ENCODE data around the gene KRT15. TPM values are rescaled to one million over a fixed set of nuclear protein-coding genes. Genes with fewer than 3 reads are reported as not detected.
"Not testable (repeated sequence)": the region's sequence is repeated elsewhere in the genome, so short reads cannot be mapped to it uniquely, and the experiment has no call there.

The KRT15 gene
- total RNA-seq, 2 donors from 2014 or later = not detected

DNA sequence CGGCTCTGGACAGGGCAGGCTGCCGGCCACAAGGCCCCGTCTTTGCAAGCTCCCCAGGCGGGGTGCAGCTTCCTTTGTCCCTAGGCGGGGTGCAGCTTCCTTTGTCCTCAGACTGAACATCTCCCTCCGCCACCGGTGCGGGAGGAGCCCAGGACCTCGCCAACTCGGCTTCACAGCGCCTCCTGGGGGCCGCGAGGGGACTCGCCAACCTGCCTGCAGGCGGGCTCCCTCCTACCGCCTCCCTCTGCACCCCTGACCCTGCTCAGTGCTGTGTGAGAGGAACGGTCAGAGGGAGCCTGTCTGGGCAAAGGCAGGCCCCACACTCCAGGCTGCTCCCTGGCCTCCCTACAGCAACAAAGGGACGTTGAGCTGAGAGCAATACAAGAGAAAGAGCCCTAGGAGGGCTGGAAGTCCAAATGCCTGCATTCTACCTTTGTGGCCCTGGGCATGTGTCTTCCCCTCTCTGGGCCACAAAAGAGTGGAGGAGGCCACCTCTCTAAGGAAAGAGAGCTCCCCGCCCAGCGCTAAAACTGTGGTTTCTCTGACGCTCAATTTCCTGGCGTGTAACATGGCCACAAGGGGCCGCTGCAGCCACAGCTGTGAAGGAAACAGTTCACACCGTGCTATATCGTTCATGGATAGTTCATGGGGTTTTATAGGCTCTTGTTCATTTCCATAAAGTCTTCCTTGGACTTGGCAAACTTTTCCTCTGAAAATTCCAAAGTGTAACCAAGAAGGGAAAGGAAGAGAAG lies 30.3 kb upstream of the KRT15 start:
- H3K27ac Mint-ChIP-seq = peak overlapping the region; percentile 71
- peak overlapping the region; percentile 68 for H3K4me3 Mint-ChIP-seq
- peaks cover 15% of the 10 kb centered on the region for H3K4me1 Mint-ChIP-seq
- ATAC-seq (replicated peaks) = peak; percentile 73
- H3K27me3 Mint-ChIP-seq = peaks cover 14% of the 10 kb centered on the region
- peaks cover 6% of the 10 kb centered on the region for H3K36me3 Mint-ChIP-seq (ENCODE audit: low read depth)
- no peaks in the 10 kb centered on the region for H3K9me3 Mint-ChIP-seq

DNA sequence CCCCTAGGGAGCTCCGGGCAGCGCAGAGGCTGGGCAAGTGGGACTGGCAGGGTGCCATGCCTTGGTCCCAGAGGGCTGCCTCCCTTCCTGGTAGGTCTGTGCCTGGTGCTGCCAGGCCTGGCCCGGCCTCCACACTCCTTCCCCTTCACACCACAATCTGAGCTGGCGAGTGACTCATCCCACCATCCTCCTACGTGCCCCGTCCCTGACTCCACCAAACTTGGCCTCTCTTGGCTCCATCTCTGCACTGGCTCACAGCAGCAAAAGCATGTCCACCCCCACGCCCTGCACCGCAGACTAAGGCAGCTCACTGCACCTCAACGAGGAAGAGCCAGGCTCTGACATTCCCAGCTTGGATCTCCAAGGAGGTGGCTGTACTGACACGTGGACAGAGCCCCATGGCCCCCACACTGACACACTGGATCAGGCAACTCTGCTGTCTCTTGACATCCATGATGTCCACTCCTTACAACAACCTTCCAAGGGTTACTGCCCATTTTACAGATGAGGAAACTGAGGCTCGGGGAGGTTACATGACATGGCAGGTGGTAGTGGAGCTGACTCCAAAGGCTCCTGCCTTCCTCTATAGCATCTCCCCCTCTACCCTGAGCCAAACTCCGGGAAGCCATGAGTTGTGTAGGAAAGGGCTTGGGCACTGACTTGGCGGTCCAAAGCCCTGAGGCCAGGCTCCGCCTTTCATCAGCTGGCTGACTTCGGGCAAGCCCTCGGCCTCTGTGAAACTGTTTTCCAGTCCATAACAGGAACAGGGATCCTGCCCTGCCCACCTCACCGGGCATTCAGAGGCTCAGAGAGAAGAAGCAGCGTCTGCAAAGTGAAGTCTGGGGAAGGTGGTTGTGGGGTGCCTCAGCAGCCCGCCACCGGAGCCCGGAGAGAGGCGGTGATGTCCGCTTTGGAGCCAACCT lies 29.5 kb upstream of the KRT15 start:
- H3K27me3 Mint-ChIP-seq = peaks cover 8% of the 10 kb centered on the region

DNA sequence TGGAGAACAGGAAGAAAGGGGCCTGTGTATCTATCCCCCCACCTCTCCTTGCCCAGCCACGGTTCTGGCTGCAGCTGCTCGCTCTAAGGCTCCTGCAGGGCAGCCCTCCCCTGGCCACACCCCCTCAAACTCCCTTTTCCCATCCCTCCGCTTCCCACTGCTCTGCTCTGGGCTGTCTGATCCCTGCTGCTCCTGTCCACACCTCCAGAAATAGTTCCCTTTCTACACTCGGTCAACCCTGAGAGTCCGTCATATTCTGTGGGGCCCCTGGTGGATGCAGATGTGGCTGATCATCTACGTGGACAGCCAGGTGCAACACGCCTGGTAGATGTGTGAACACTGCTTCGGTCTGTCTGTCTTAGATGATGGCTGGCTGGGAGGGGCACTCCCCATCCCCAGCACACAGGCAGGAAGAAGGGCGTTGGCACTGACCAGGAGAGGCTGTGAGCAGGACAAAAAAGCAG lies 28.7 kb upstream of the KRT15 start:
- Mint-ChIP-seq H3K27ac (peak overlapping the region; percentile 68), H3K36me3 (ENCODE audit: low read depth) (peaks cover 6% of the 10 kb centered on the region), H3K9me3 (no peaks in the 10 kb centered on the region), H3K27me3 (peaks cover 3% of the 10 kb centered on the region), H3K4me1 (peaks cover 15% of the 10 kb centered on the region), H3K4me3 (peak overlapping the region; percentile 68)
- ATAC-seq (replicated peaks) = no peak

More for the DNA sequence above, 29.5 kb upstream of the KRT15 start:
- H3K4me3 Mint-ChIP-seq = peak overlapping the region; percentile 68
- no peaks in the 10 kb centered on the region for H3K9me3 Mint-ChIP-seq
- H3K4me1 Mint-ChIP-seq = peaks cover 15% of the 10 kb centered on the region
- peaks cover 6% of the 10 kb centered on the region for H3K36me3 Mint-ChIP-seq (ENCODE audit: low read depth)
- peak overlapping the region; percentile 68 for H3K27ac Mint-ChIP-seq
- ATAC-seq (replicated peaks) = peak; percentile 94

DNA sequence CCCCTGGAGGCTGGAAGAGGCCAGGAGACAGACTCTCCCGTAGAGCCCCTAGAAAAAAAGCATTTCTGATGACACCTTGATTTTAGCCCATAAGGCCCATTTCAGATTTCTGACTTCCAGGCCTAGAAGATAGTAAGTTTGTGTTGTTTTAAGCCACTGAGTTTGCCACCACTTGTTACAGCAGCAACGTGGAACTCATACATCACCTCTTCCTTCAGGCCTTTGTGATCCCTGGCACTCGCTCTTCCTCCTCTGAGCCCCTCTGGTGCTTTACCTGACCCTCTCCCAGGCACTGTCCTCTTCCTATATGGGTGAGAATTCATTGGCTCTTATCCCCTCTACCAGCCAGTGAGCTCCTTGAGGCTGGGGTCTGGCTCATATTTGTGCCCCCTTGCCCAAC lies 28.1 kb upstream of the KRT15 start:
- no peak overlapping the region for H3K4me3 Mint-ChIP-seq
- no peak overlapping the region for H3K27ac Mint-ChIP-seq
- no peak for ATAC-seq (replicated peaks)
- peaks cover 6% of the 10 kb centered on the region for H3K36me3 Mint-ChIP-seq (ENCODE audit: low read depth)
- H3K4me1 Mint-ChIP-seq = peaks cover 15% of the 10 kb centered on the region
- H3K27me3 Mint-ChIP-seq = peaks cover 1% of the 10 kb centered on the region
- H3K9me3 Mint-ChIP-seq = no peaks in the 10 kb centered on the region

DNA sequence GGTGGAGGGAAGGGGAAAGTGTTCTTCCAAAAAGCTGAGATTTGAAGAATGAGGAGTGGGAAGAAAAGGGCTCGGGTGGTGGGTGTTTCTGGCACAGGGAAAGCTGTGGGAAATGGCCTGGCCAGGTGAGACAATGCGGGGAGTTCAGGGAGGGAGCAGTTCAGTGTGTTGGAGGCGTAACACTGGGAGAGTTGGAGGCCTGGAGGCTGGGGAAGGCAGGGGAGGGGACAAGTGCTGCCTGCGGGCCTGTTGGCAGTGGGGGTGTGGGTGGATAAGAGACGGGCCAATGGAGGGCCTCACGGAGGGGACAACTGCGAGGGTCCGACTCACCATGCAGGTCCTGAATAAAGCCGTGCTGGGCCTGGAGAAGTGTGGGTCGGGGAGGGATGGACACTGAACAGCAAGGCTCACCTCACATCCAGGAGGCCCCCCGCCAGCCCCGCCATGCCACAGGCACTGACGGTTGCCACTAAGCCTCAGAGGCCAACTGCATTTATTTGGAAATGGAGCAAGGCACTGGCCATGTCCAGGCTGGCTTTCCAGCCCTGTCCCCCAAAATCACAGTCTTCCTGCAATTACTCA lies 27.2 kb upstream of the KRT15 start:
- Mint-ChIP-seq H3K27ac (no peak overlapping the region), H3K27me3 (no peaks in the 10 kb centered on the region), H3K4me3 (no peak overlapping the region), H3K9me3 (no peaks in the 10 kb centered on the region), H3K36me3 (ENCODE audit: low read depth) (peaks cover 6% of the 10 kb centered on the region), H3K4me1 (peaks cover 15% of the 10 kb centered on the region)
- ATAC-seq (replicated peaks) = no peak

DNA sequence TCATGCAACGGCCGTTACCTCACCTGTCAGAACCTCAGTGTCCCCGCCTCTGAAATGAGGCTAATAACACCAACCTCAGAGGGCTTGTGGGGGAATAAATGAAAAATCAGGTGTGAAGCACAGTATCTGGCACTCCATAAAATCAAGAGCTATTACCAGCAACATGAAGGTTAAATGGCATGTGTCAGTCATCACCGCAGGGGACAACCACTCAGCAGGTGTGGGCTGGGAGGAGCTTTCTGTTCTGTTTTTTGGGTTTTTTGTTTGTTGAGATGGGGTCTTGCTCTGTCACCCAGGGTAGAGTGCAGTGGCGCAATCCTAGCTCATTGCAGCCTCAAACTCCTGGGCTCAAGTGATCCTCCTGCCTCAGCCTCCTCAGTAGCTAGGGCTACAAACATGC lies 26.2 kb upstream of the KRT15 start:
- ATAC-seq (replicated peaks) = no peak
- Mint-ChIP-seq H3K27ac (no peak overlapping the region), H3K4me3 (no peak overlapping the region), H3K36me3 (ENCODE audit: low read depth) (peaks cover 6% of the 10 kb centered on the region), H3K27me3 (no peaks in the 10 kb centered on the region), H3K9me3 (no peaks in the 10 kb centered on the region), H3K4me1 (peaks cover 15% of the 10 kb centered on the region)

DNA sequence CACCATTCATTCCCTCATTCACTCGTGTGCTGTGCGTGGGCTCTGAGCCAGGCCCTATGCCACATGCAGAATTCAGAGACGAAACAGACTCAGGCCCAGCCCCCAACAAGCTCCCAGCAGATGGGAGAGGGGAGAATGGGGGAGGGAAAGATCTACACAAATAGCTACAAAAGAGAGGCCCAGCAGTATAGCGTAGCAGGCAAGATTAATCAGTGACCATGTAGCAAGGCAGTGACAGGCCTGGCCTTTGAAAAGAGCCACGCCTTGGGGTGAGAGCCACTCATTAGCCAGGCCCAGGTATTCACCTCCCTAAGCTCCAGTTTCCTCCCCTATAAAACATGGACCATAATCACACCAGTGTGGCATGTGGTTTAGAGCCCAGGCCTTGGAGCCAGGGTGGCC lies 25.8 kb upstream of the KRT15 start:
- peaks cover 6% of the 10 kb centered on the region for H3K36me3 Mint-ChIP-seq (ENCODE audit: low read depth)
- ATAC-seq (replicated peaks) = no peak
- H3K4me1 Mint-ChIP-seq = peaks cover 14% of the 10 kb centered on the region
- H3K27ac Mint-ChIP-seq = no peak overlapping the region
- H3K9me3 Mint-ChIP-seq = no peaks in the 10 kb centered on the region
- H3K27me3 Mint-ChIP-seq = no peaks in the 10 kb centered on the region
- no peak overlapping the region for H3K4me3 Mint-ChIP-seq

DNA sequence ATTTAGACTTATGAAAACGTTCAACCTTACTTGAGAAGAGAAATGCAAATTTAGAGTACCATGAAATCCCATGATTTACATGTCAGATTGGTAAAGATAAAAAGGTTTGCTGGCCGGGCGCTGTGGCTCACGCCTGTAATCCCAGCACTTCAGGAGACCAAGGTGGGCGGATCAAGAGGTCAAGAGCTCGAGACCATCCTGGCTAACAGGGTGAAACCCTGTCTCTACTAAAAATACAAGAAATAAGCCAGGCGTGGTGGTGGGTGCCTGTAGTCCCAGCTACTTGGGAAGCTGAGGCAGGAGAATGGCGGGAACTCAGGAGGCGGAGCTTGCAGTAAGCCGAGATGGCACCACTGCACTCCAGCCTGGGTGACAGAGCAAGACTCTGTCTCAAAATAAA lies 24.1 kb upstream of the KRT15 start:
- H3K4me3 Mint-ChIP-seq; ATAC-seq (replicated peaks); H3K27ac Mint-ChIP-seq; H3K36me3 Mint-ChIP-seq (ENCODE audit: low read depth); H3K27me3 Mint-ChIP-seq; H3K9me3 Mint-ChIP-seq; H3K4me1 Mint-ChIP-seq: not testable (repeated sequence)

DNA sequence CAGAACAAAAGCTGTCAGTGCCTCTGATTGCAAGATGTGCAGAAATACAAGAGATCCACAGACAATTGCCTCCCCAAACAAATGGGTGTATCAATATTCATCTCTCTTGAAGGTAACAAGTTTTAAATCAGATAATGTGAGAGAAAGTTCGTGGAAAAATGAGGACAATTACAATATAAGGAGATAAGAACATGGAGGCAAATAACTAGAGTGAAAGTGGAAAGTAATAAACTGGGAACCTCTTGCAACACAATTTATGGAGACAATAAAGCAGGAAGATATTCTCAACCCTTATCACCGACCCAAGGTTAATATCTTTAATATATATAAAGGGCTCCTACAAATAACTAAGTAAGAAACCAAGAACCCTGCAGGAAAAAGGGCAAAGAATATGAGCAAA lies 23.7 kb upstream of the KRT15 start:
- H3K27me3 Mint-ChIP-seq = no peaks in the 10 kb centered on the region
- no peak overlapping the region for H3K27ac Mint-ChIP-seq
- no peaks in the 10 kb centered on the region for H3K36me3 Mint-ChIP-seq (ENCODE audit: low read depth)
- H3K4me3 Mint-ChIP-seq = no peak overlapping the region
- ATAC-seq (replicated peaks) = no peak
- H3K9me3 Mint-ChIP-seq = no peaks in the 10 kb centered on the region
- H3K4me1 Mint-ChIP-seq = no peaks in the 10 kb centered on the region

DNA sequence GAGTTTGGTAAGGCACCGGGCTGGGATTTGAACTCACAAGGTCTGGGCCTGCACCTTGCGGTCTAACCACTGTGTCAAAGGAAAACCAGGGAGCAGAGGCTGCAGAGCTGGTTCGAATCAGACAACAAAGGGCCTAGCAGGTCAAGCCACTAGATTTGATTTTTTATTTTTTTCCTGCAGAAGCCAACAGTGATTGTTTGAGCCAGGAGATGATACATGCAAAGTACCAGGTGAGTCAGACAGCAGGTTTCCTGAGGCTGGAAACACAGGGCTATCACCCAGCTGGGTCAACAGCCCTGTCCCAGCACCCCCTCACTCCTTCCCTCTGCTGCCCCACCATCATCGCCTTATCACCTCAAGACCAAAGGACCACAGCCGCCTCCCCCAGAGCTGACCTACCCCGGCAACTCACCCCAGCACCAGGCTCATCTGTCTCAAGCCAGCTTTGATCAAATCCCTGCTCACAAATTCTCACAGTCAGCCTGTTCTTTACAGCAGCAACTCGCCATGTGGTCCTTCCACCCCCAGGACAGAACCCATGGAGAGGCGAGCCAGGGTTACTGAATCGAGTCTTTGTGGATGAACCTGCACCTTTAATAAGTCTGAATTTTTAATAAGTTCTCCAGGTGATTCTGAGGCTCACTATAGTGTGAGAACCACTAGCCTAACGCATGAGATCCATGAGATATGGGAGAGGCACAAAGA lies 22.4 kb upstream of the KRT15 start:
- H3K9me3 Mint-ChIP-seq = no peaks in the 10 kb centered on the region
- no peaks in the 10 kb centered on the region for H3K27me3 Mint-ChIP-seq
- H3K36me3 Mint-ChIP-seq (ENCODE audit: low read depth) = no peaks in the 10 kb centered on the region
- no peaks in the 10 kb centered on the region for H3K4me1 Mint-ChIP-seq
- H3K27ac Mint-ChIP-seq = peak overlapping the region; percentile 77
- ATAC-seq (replicated peaks) = no peak
- no peak overlapping the region for H3K4me3 Mint-ChIP-seq

DNA sequence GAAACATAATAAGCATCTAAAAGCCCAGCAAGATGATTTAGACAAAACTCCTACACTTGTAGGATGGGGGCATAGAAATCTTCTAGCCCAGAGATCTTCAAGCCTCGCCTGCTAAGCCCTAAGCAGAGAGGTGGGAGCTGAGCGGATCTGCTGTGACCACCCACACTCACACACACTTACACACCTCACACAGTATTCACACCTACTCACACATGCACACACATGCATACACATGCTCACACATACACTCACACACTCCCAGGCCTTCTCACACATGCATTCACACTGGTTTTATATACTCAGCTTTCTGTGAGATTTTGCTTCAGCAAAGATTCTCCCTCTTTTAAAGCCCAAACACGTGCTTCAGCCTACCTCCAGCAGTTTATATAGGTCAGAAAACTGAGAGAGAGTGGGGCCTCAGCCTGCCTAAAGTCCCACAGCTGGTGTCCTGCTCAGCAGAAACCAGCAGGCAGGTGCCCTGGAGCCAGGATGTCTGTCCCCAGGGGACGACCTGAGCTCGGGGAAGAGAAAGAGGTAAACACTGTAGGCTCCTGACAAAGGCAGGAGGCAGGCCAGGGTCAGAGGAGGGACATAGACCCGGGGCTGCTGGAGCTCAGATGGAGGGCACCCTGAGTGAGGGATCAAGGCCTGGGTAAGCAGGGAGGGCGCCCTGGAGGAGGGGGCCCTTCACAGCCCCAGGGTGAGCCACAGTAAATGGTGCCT lies 21.4 kb upstream of the KRT15 start:
- Mint-ChIP-seq H3K27me3 (no peaks in the 10 kb centered on the region), H3K27ac (no peak overlapping the region), H3K4me1 (no peaks in the 10 kb centered on the region), H3K36me3 (ENCODE audit: low read depth) (no peaks in the 10 kb centered on the region), H3K4me3 (no peak overlapping the region), H3K9me3 (no peaks in the 10 kb centered on the region)
- ATAC-seq (replicated peaks) = no peak

DNA sequence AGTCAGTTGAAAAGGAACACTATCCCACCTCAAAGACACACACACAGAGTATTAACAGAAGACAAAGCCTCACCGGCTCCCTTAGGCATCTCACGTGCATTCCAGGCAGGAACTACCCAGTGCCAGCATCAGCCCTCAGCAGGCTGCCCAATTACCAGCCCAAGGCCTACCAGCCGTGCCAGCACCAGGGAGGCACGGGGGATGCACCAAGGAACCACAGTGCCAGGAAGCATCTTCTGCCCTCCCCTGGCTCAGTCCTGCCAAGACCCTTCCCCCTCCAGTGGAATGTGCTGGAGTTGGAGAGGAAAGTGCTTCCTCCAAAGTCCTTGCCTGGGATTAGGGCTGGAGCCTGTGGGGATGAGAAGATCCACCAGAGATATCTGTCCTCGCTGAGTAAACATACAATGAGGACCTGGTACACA lies 20.4 kb upstream of the KRT15 start:
- no peak overlapping the region for H3K4me3 Mint-ChIP-seq
- H3K9me3 Mint-ChIP-seq = no peaks in the 10 kb centered on the region
- H3K27ac Mint-ChIP-seq = no peak overlapping the region
- H3K36me3 Mint-ChIP-seq (ENCODE audit: low read depth) = no peaks in the 10 kb centered on the region
- H3K4me1 Mint-ChIP-seq = no peaks in the 10 kb centered on the region
- no peaks in the 10 kb centered on the region for H3K27me3 Mint-ChIP-seq
- ATAC-seq (replicated peaks) = no peak

DNA sequence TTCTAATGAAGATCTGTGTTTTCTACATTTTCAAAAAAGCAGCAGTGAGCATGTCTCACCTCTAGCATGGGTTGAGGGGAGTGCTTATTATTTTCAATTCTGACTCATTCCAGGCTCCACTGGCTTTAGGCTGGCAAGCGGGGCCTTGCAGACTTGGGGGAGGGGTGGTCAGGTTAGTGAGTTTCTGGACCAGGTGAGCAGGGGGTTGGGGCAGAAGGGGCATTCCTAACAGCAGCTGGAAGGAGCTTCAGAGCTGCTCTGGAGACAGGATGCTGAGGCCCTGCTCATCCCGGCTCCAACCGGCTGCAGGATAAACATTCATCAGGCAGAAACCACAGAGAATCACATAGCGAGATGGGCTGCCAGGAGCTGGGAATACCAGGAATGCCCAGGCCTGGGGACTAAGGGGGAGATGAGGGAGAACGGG lies 19.9 kb upstream of the KRT15 start:
- no peaks in the 10 kb centered on the region for H3K9me3 Mint-ChIP-seq
- H3K36me3 Mint-ChIP-seq (ENCODE audit: low read depth) = no peaks in the 10 kb centered on the region
- H3K27me3 Mint-ChIP-seq = peaks cover 4% of the 10 kb centered on the region
- no peak overlapping the region for H3K27ac Mint-ChIP-seq
- H3K4me3 Mint-ChIP-seq = no peak overlapping the region
- ATAC-seq (replicated peaks) = no peak
- H3K4me1 Mint-ChIP-seq = no peaks in the 10 kb centered on the region

DNA sequence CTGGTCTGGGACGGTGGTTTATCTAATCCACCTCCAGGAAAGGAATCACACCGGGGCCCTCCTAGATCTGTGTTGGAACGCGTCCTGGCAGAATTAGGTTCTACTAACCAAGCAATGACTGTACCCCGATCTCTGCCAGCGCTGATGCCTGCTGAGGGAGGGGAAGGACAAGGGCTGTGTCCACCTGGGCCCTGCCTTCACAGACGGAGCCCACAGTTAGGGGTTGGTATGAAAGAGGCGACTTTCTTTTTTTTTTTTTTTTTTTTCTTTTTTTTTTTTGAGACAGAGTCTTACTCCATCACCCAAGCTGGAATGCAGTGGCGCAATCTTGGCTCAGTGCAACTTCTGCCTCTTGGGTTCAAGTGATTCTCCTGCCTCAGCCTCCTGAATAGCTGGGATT lies 19.3 kb upstream of the KRT15 start:
- Mint-ChIP-seq H3K27me3 (peaks cover 7% of the 10 kb centered on the region), H3K4me3 (no peak overlapping the region), H3K9me3 (no peaks in the 10 kb centered on the region), H3K4me1 (no peaks in the 10 kb centered on the region), H3K36me3 (ENCODE audit: low read depth) (no peaks in the 10 kb centered on the region), H3K27ac (no peak overlapping the region)
- no peak for ATAC-seq (replicated peaks)
